M059J (cell line): Measurements from ENCODE around the gene C1orf50. TPM values are rescaled to one million over a fixed set of nuclear protein-coding genes. Genes with fewer than 3 reads are reported as not detected.
A peak's percentile ranks its signal among the peaks of the same experiment; 100 is the strongest.
"Not testable (repeated sequence)": the region's sequence is repeated elsewhere in the genome, so short reads cannot be mapped to it uniquely, and the experiment has no call there.

Experiments
- DNase-seq: peaks from one replicate; pipeline ENCODE4 v3.0.0-alpha.2; 2012; ENCODE audit warnings: low read depth
- total RNA-seq: library from RNA; depleted of rRNA; stranded (reverse); fragments of >200 nt; shearing (Covaris generic); gene quantifications from 2 replicates; pipeline ENCODE4 v1.2.3, GENCODE V29; 2014; rRNA removed

C1orf50 gene
- total RNA-seq, 1 experiment from 2014 or later = 8.5 TPM

- DNase-seq = no peak
Measured at GRCh38 chr1:42801832-42802473, 34.9 kb downstream of the C1orf50 start.

GRCh38 chr1:42806171-42806570 is 39.1 kb downstream of the C1orf50 start:
- no peak for DNase-seq

GRCh38 chr1:42806593-42806992 is 39.5 kb downstream of the C1orf50 start:
- DNase-seq = no peak

- no peak for DNase-seq
Measured at GRCh38 chr1:42807056-42807668, 40.1 kb downstream of the C1orf50 start.

- DNase-seq = not testable (repeated sequence)
Measured at GRCh38 chr1:42814815-42815214, 47.8 kb downstream of the C1orf50 start.

- peak; percentile 29 for DNase-seq
Measured at GRCh38 chr1:42815941-42816584, 49.0 kb downstream of the C1orf50 start.

- DNase-seq = peak; percentile 79
Measured at GRCh38 chr1:42816585-42817439, 49.8 kb downstream of the C1orf50 start, which contains the start of the genes ERMAP and SVBP. TSS of gene ERMAP (plus strand) at chr1:42817122. CDS start at chr1:42830449, 13,327 bp downstream. TSS of gene SVBP (minus strand) at chr1:42817397. CDS start at chr1:42816544, 853 bp downstream.

GRCh38 chr1:42817440-42817767 is 50.4 kb downstream of the C1orf50 start:
- no peak for DNase-seq

GRCh38 chr1:42817976-42818375 is 50.9 kb downstream of the C1orf50 start:
- no peak for DNase-seq

GRCh38 chr1:42820813-42821212 is 53.8 kb downstream of the C1orf50 start:
- no peak for DNase-seq

GRCh38 chr1:42821690-42822089 is 54.6 kb downstream of the C1orf50 start:
- DNase-seq = no peak

- peak; percentile 53 for DNase-seq
Measured at GRCh38 chr1:42822800-42823392, 55.8 kb downstream of the C1orf50 start.

GRCh38 chr1:42824481-42825035 is 57.5 kb downstream of the C1orf50 start:
- DNase-seq = no peak

GRCh38 chr1:42825036-42825851 is 58.2 kb downstream of the C1orf50 start:
- no peak for DNase-seq

Other genes with a start within 250 kb of the C1orf50 start
- 88.9 and 99.8 TPM in 2 replicates for gene PPIH, start 108.8 kb upstream of the C1orf50 start, total RNA-seq
- 851 and 884 TPM in 2 replicates for gene YBX1, start 84.8 kb upstream of the C1orf50 start, total RNA-seq
- not detected in 2 replicates for gene CLDN19, start 27.0 kb upstream of the C1orf50 start, total RNA-seq
- gene P3H1, start 221 bp upstream of the C1orf50 start, total RNA-seq = 176 and 247 TPM in 2 replicates
- 0.02 TPM in 1 of 2 replicates, not detected in the other for gene TMEM269, start 17.7 kb downstream of the C1orf50 start, total RNA-seq
- gene ERMAP, start 49.9 kb downstream of the C1orf50 start, total RNA-seq = 8.4 and 11.2 TPM in 2 replicates
- gene SVBP, start 50.1 kb downstream of the C1orf50 start, total RNA-seq = 34.4 and 35.4 TPM in 2 replicates
- gene ZNF691, start 79.4 kb downstream of the C1orf50 start, total RNA-seq = 12.3 and 13.3 TPM in 2 replicates
- 218 and 274 TPM in 2 replicates for gene SLC2A1, start 191.6 kb downstream of the C1orf50 start, total RNA-seq